ENCODE results near the gene TOB1.

DNA sequence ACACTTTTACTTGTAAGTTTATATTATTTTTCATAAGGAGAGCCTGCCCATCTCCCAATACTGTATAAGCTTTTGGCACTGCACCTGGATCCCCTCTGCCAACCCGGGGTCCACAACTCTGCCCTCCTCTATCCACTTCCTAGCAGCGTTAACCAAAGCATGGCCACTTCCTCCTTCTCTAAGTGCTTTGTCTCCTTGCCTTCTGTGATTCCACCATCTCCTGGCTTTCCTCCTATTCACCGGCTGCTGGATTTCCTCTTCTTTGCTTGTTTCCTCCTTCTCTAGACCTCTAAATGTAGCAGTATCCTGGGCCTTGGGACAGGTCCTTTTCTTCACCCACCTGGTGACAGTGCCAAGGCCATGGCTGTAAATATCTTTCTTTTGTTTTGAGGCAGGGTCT, 50.8 kb downstream of the TOB1 start:
- TF ChIP-seq, protein P1, sequence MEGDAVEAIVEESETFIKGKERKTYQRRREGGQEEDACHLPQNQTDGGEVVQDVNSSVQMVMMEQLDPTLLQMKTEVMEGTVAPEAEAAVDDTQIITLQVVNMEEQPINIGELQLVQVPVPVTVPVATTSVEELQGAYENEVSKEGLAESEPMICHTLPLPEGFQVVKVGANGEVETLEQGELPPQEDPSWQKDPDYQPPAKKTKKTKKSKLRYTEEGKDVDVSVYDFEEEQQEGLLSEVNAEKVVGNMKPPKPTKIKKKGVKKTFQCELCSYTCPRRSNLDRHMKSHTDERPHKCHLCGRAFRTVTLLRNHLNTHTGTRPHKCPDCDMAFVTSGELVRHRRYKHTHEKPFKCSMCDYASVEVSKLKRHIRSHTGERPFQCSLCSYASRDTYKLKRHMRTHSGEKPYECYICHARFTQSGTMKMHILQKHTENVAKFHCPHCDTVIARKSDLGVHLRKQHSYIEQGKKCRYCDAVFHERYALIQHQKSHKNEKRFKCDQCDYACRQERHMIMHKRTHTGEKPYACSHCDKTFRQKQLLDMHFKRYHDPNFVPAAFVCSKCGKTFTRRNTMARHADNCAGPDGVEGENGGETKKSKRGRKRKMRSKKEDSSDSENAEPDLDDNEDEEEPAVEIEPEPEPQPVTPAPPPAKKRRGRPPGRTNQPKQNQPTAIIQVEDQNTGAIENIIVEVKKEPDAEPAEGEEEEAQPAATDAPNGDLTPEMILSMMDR (IDR thresholded peaks at IDR 0.05): no peak
- no peak for TF ChIP-seq EZH2 (IDR thresholded peaks at IDR 0.05; ENCODE audit: borderline replicate concordance, insufficient read depth, low read depth, low read length, poor library complexity, severe bottlenecking)
